ENCODE results near the gene DLG2. TPM values are rescaled to one million over a fixed set of nuclear protein-coding genes. Genes with fewer than 3 reads are reported as not detected.

DLG2 gene
- total and polyA plus RNA-seq, 7 donors, result 0.23 to 5.3 (median 3.4) TPM

- Histone ChIP-seq H3K4me1 (no peaks in the 10 kb centered on the region), H3K27ac (no peak overlapping the region), H3K9me3 (no peaks in the 10 kb centered on the region), H3K4me3 (no peak overlapping the region), H3K27me3 (ENCODE audit: insufficient read depth in 3 of 3, low read length in 2 of 3) (no peaks in the 10 kb centered on the region), H3K36me3 (ENCODE audit: insufficient read depth in 1 of 2, low read depth in 1 of 2) (no peaks in the 10 kb centered on the region)
- ATAC-seq (no peak), DNase-seq (no peak)
- intact Hi-C loops (cut with DNase I), result no loop called here
- no peak for TF ChIP-seq CTCF (IDR thresholded peaks at IDR 0.05)
- 90 to 95% (median 91%) methylated on average over 1 of the region's 1 CpG for WGBS, 3 donors
Measured at GRCh38 chr11:83855237-83855636, 1771.9 kb downstream of the DLG2 start.

GRCh38 chr11:83852775-83853442 is 1774.2 kb downstream of the DLG2 start:
- no peak overlapping the region for H3K27ac ChIP-seq
- no peaks in the 10 kb centered on the region for H3K36me3 ChIP-seq (ENCODE audit: insufficient read depth in 1 of 2, low read depth in 1 of 2)
- ATAC-seq (no peak), DNase-seq (no peak)
- 65 to 82% (median 72%) methylated on average over 1 of the region's 1 CpG for WGBS, 3 donors
- no peaks in the 10 kb centered on the region for H3K9me3 ChIP-seq
- intact Hi-C loops (cut with DNase I), result no loop called here
- H3K4me1 ChIP-seq, result no peaks in the 10 kb centered on the region
- no peak overlapping the region for H3K4me3 ChIP-seq
- no peak for TF ChIP-seq CTCF (IDR thresholded peaks at IDR 0.05)
- no peaks in the 10 kb centered on the region for H3K27me3 ChIP-seq (ENCODE audit: insufficient read depth in 3 of 3, low read length in 2 of 3)

- no peak overlapping the region for H3K27ac ChIP-seq
- no peaks in the 10 kb centered on the region for H3K36me3 ChIP-seq (ENCODE audit: insufficient read depth in 1 of 2, low read depth in 1 of 2)
- DNase-seq (no peak), ATAC-seq (no peak)
- H3K4me3 ChIP-seq, result no peak overlapping the region
- H3K27me3 ChIP-seq (ENCODE audit: insufficient read depth in 3 of 3, low read length in 2 of 3), result no peaks in the 10 kb centered on the region
- no peak for TF ChIP-seq CTCF (IDR thresholded peaks at IDR 0.05)
- no peaks in the 10 kb centered on the region for H3K4me1 ChIP-seq
- no peaks in the 10 kb centered on the region for H3K9me3 ChIP-seq
- WGBS, 3 donors, result 82 to 90% (median 84%) methylated on average over 3 of the region's 3 CpGs
- intact Hi-C loops (cut with DNase I), result no loop called here
Measured at GRCh38 chr11:83852012-83852411, 1775.1 kb downstream of the DLG2 start.

GRCh38 chr11:83847467-83848034 is 1779.6 kb downstream of the DLG2 start:
- ATAC-seq, result no peak
- WGBS, 3 donors, result 71 to 89% (median 85%) methylated on average over 6 of the region's 6 CpGs
- H3K36me3 ChIP-seq (ENCODE audit: insufficient read depth in 1 of 2, low read depth in 1 of 2), result no peaks in the 10 kb centered on the region
- no peak overlapping the region for H3K4me3 ChIP-seq
- H3K27ac ChIP-seq, result no peak overlapping the region
- no peaks in the 10 kb centered on the region for H3K4me1 ChIP-seq
- intact Hi-C loops (cut with DNase I), result no loop called here
- no peak for TF ChIP-seq CTCF (IDR thresholded peaks at IDR 0.05)
- no peak for DNase-seq
- no peaks in the 10 kb centered on the region for H3K27me3 ChIP-seq (ENCODE audit: insufficient read depth in 3 of 3, low read length in 2 of 3)
- H3K9me3 ChIP-seq, result no peaks in the 10 kb centered on the region

- Histone ChIP-seq H3K4me3 (no peak overlapping the region), H3K4me1 (no peaks in the 10 kb centered on the region), H3K36me3 (ENCODE audit: insufficient read depth in 1 of 2, low read depth in 1 of 2) (no peaks in the 10 kb centered on the region), H3K27ac (no peak overlapping the region), H3K9me3 (no peaks in the 10 kb centered on the region), H3K27me3 (ENCODE audit: insufficient read depth in 3 of 3, low read length in 2 of 3) (no peaks in the 10 kb centered on the region)
- TF ChIP-seq CTCF (IDR thresholded peaks at IDR 0.05), result no peak
- ATAC-seq, result no peak
- 79 to 85% (median 81%) methylated on average over 1 of the region's 1 CpG for WGBS, 3 donors
- intact Hi-C loops (cut with DNase I), result no loop called here
- DNase-seq, result no peak
Measured at GRCh38 chr11:83845797-83846196, 1781.3 kb downstream of the DLG2 start.
